DMS79 (cell line): ENCODE measurements around the gene KDM2A.
"Not testable (repeated sequence)": the region's sequence is repeated elsewhere in the genome, so short reads cannot be mapped to it uniquely, and the experiment has no call there.

ENCODE experiments used
- DNase-seq: peaks from one replicate; lab custom pipeline; 2025; lab: John Stamatoyannopoulos, UW

The KDM2A gene

GRCh38 chr11:67260885-67261639 is 142.0 kb downstream of the KDM2A start:
- not testable (repeated sequence) for DNase-seq

- no peak for DNase-seq
Measured at GRCh38 chr11:67261640-67261945, 142.5 kb downstream of the KDM2A start.

GRCh38 chr11:67261946-67262681 is 143.1 kb downstream of the KDM2A start:
- DNase-seq: no peak

- peak; percentile 62 for DNase-seq
Measured at GRCh38 chr11:67262731-67263675, 143.9 kb downstream of the KDM2A start.

- no peak for DNase-seq
Measured at GRCh38 chr11:67264260-67264659, 145.2 kb downstream of the KDM2A start.

GRCh38 chr11:67264877-67265632 is 146.0 kb downstream of the KDM2A start:
- DNase-seq: no peak

GRCh38 chr11:67265633-67266448 is 146.8 kb downstream of the KDM2A start:
- DNase-seq: no peak

- peak; percentile 26 for DNase-seq
Measured at GRCh38 chr11:67266449-67267187, 147.6 kb downstream of the KDM2A start, which contains the start of gene GRK2. GRK2 (plus strand) TSS chr11:67266473; CDS start chr11:67266700, 227 bp downstream.

GRCh38 chr11:67267188-67268080 is 148.4 kb downstream of the KDM2A start:
- no peak for DNase-seq

- DNase-seq: no peak
Measured at GRCh38 chr11:67268081-67268961, 149.3 kb downstream of the KDM2A start.

- no peak for DNase-seq
Measured at GRCh38 chr11:67268962-67269268, 149.9 kb downstream of the KDM2A start.

- no peak for DNase-seq
Measured at GRCh38 chr11:67269401-67270255, 150.6 kb downstream of the KDM2A start.

- DNase-seq: no peak
Measured at GRCh38 chr11:67270256-67271204, 151.5 kb downstream of the KDM2A start.

- no peak for DNase-seq
Measured at GRCh38 chr11:67271205-67271540, 152.1 kb downstream of the KDM2A start.

- DNase-seq: no peak
Measured at GRCh38 chr11:67271541-67272284, 152.7 kb downstream of the KDM2A start.
